IMR-90 (cell line): ENCODE results near the gene GCH1. TPM values are rescaled to one million over a fixed set of nuclear protein-coding genes. Genes with fewer than 3 reads are reported as not detected.
A peak's percentile ranks its signal among the peaks of the same experiment; 100 is the strongest.

ENCODE experiments used
- ATAC-seq: fragments of 200-7000 bp; cut with Tn5 transposase; 2 replicates; pipeline ENCODE4 v1.9.1; 2020; ENCODE audit warnings: low read depth, mild to moderate bottlenecking, moderate library complexity
- BruUV-seq: library from RNA; stranded (reverse); fragments of 400-500 nt; replicated peaks from 2 replicates; lab custom pipeline; 2021; lab: Mats Ljungman, UMichigan
- CTCF ChIA-PET: fragments of 300-600 bp; formaldehyde crosslinking; extraction: SDS; loops from one replicate; lab custom pipeline; 2021; ENCODE audit warnings: antibody characterized with exemption; lab: Yijun Ruan, JAX
- POLR2A ChIA-PET: fragments of 300-600 bp; sonication (Branson Sonifier 250); formaldehyde crosslinking; loops from one replicate; lab custom pipeline; 2022; ENCODE audit warnings: antibody characterized with exemption; ENCODE audit not compliant: unreplicated experiment; lab: Charles Lee
- DNase-seq: peaks from one replicate; pipeline ENCODE4 v3.0.0; 2013
- H2AFZ ChIP-seq: replicated peaks from 2 replicates; pipeline ENCODE3; 2013; ENCODE audit warnings: low read length, mild to moderate bottlenecking; ENCODE audit not compliant: poor library complexity
- H2AK5ac ChIP-seq: 2 replicates; pipeline ENCODE4 v1.6.1; 2013; ENCODE audit warnings: low read depth, low read length, inconsistent platforms
- H2AK9ac ChIP-seq: replicated peaks from 2 replicates; pipeline ENCODE3; 2013; ENCODE audit warnings: mild to moderate bottlenecking, low read depth, low read length, moderate library complexity; ENCODE audit not compliant: poor library complexity
- H2BK120ac ChIP-seq: 2 replicates; pipeline ENCODE4 v1.6.1; 2013; ENCODE audit warnings: low read depth, low read length, inconsistent platforms
- H2BK15ac ChIP-seq: 3 replicates; pipeline ENCODE4 v1.6.1; 2013; ENCODE audit warnings: low read depth, low read length, inconsistent platforms
- H2BK20ac ChIP-seq: 2 replicates; pipeline ENCODE4 v1.6.1; 2013; ENCODE audit warnings: low read depth, mild to moderate bottlenecking, inconsistent platforms, low read length, moderate library complexity
- H2BK5ac ChIP-seq: 2 replicates; pipeline ENCODE4 v1.6.1; 2013; ENCODE audit warnings: mild to moderate bottlenecking, low read depth, low read length, inconsistent platforms; ENCODE audit not compliant: poor library complexity, severe bottlenecking
- H3K14ac ChIP-seq: replicated peaks from 2 replicates; pipeline ENCODE4 v1.6.1; 2013; ENCODE audit warnings: low read depth, low read length, inconsistent platforms
- H3K18ac ChIP-seq: 2 replicates; pipeline ENCODE4 v1.6.1; 2013; ENCODE audit warnings: low read depth, low read length, control low read depth
- H3K23ac ChIP-seq: 2 replicates; pipeline ENCODE4 v1.6.1; 2013; ENCODE audit warnings: low read depth, low read length, inconsistent platforms
- H3K27ac ChIP-seq: 2 replicates; pipeline ENCODE4 v1.5.1; 2013; ENCODE audit warnings: mild to moderate bottlenecking, control low read depth, low read length; ENCODE audit not compliant: insufficient read depth
- H3K27me3 ChIP-seq: 2 replicates; pipeline ENCODE4 v1.6.1; 2013; ENCODE audit warnings: low read length; ENCODE audit not compliant: control insufficient read depth, insufficient read depth
- H3K36me3 ChIP-seq: 2 replicates; pipeline ENCODE4 v1.6.1; 2013; ENCODE audit warnings: low read length, mixed read lengths; ENCODE audit not compliant: control insufficient read depth, insufficient read depth
- H3K4ac ChIP-seq: 2 replicates; pipeline ENCODE4 v1.6.1; 2013; ENCODE audit warnings: low read depth, low read length, inconsistent platforms
- H3K4me1 ChIP-seq: 2 replicates; pipeline ENCODE4 v1.6.1; 2013; ENCODE audit warnings: low read length, mixed read lengths; ENCODE audit not compliant: control insufficient read depth, insufficient read depth
- H3K4me2 ChIP-seq: 2 replicates; pipeline ENCODE4 v1.6.1; 2013; ENCODE audit warnings: low read depth, mild to moderate bottlenecking, control low read depth, low read length, moderate library complexity
- H3K4me3 ChIP-seq: 2 replicates; pipeline ENCODE4 v1.5.1; 2013; ENCODE audit warnings: low read depth, mild to moderate bottlenecking, control low read depth, low read length, moderate library complexity; ENCODE audit not compliant: insufficient read depth
- H3K56ac ChIP-seq: 2 replicates; pipeline ENCODE4 v1.6.1; 2013; ENCODE audit warnings: low read length, inconsistent platforms; ENCODE audit not compliant: insufficient read depth; ENCODE audit errors: extremely low read depth
- H3K79me1 ChIP-seq, 2 experiments: 2 replicates each; pipeline ENCODE4 v1.6.1; 2013; ENCODE audit warnings: low read length in 2 of 2, inconsistent platforms in 1 of 2, low read depth in 1 of 2
- H3K9ac ChIP-seq: 2 replicates; pipeline ENCODE4 v1.6.1; 2013; ENCODE audit warnings: low read depth, low read length, control low read depth
- H3K9me1 ChIP-seq: 2 replicates; pipeline ENCODE4 v1.6.1; 2013; ENCODE audit warnings: low read length, inconsistent platforms; ENCODE audit not compliant: insufficient read depth
- H3K9me3 ChIP-seq: 2 replicates; pipeline ENCODE4 v1.6.1; 2013; ENCODE audit warnings: low read length; ENCODE audit not compliant: control insufficient read depth, insufficient read depth
- H4K20me1 ChIP-seq: 2 replicates; pipeline ENCODE4 v1.6.1; 2013; ENCODE audit warnings: low read length, inconsistent platforms; ENCODE audit not compliant: insufficient read depth
- H4K5ac ChIP-seq: 2 replicates; pipeline ENCODE4 v1.6.1; 2013; ENCODE audit warnings: mild to moderate bottlenecking, low read depth, low read length, control low read depth
- H4K8ac ChIP-seq, 2 experiments: 2 replicates each; pipeline ENCODE4 v1.6.1; 2013; ENCODE audit warnings: low read depth in 2 of 2, low read length in 2 of 2, control low read depth in 1 of 2, inconsistent platforms in 1 of 2
- H4K91ac ChIP-seq: 2 replicates; pipeline ENCODE4 v1.6.1; 2013; ENCODE audit warnings: low read depth, low read length, inconsistent platforms; ENCODE audit not compliant: insufficient read depth
- BHLHE40 ChIP-seq: fragments of 150-350 bp; IDR thresholded peaks from 2 replicates; pipeline ENCODE4 v1.6.1; 2016; ENCODE audit warnings: mild to moderate bottlenecking, low read depth, low read length
- CEBPB ChIP-seq: IDR thresholded peaks from 2 replicates; pipeline ENCODE4 v1.6.1; 2012; ENCODE audit warnings: low read depth, low read length, improper control_type of control experiment
- CHD1 ChIP-seq: IDR thresholded peaks from 2 replicates; pipeline ENCODE4 v1.6.1; 2012; ENCODE audit warnings: low read depth, low read length, improper control_type of control experiment
- CTCF ChIP-seq: conservative IDR thresholded peaks from 2 replicates; pipeline ENCODE4 v1.5.1; 2012; ENCODE audit warnings: mild to moderate bottlenecking, low read depth, low read length, improper control_type of control experiment
- ELK1 ChIP-seq: fragments of 150-350 bp; IDR thresholded peaks from 2 replicates; pipeline ENCODE4 v1.6.1; 2016; ENCODE audit warnings: low read depth, mild to moderate bottlenecking, low read length, moderate library complexity, borderline replicate concordance
- FOS ChIP-seq: fragments of 150-350 bp; IDR thresholded peaks from 2 replicates; pipeline ENCODE4 v1.6.1; 2016; ENCODE audit warnings: low read depth, low read length
- MAFK ChIP-seq: IDR thresholded peaks from 2 replicates; pipeline ENCODE4 v1.6.1; 2012; ENCODE audit warnings: low read depth, low read length, improper control_type of control experiment
- MAZ ChIP-seq: IDR thresholded peaks from 2 replicates; pipeline ENCODE4 v1.6.1; 2012; ENCODE audit warnings: low read depth, mild to moderate bottlenecking, low read length, improper control_type of control experiment, moderate library complexity, borderline replicate concordance
- MXI1 ChIP-seq: IDR thresholded peaks from 2 replicates; pipeline ENCODE4 v1.6.1; 2012; ENCODE audit warnings: low read depth, mild to moderate bottlenecking, low read length, moderate library complexity, borderline replicate concordance
- NFE2L2 ChIP-seq: fragments of 150-350 bp; IDR thresholded peaks from 2 replicates; pipeline ENCODE4 v1.6.1; 2016; ENCODE audit warnings: low read depth, mild to moderate bottlenecking, low read length
- POLR2A ChIP-seq: IDR thresholded peaks from 2 replicates; pipeline ENCODE4 v1.6.1; 2012; ENCODE audit warnings: mild to moderate bottlenecking, low read depth, low read length
- RAD21 ChIP-seq: IDR thresholded peaks from 2 replicates; pipeline ENCODE4 v1.6.1; 2012; ENCODE audit warnings: low read length, improper control_type of control experiment
- RCOR1 ChIP-seq: IDR thresholded peaks from 2 replicates; pipeline ENCODE4 v1.6.1; 2012; ENCODE audit warnings: mild to moderate bottlenecking, low read length, improper control_type of control experiment; ENCODE audit not compliant: insufficient replicate concordance
- RFX5 ChIP-seq: IDR thresholded peaks from 2 replicates; pipeline ENCODE4 v1.8.0; 2012; ENCODE audit warnings: low read depth, mild to moderate bottlenecking, low read length, moderate library complexity
- SMC3 ChIP-seq: fragments of 150-350 bp; IDR thresholded peaks from 2 replicates; pipeline ENCODE4 v1.6.1; 2016; ENCODE audit warnings: low read depth, mild to moderate bottlenecking, antibody characterized with exemption, low read length, moderate library complexity
- WGBS, 2 experiments: methylation state at CpG; one replicate each; pipeline versions ENCODE4 v1.1.5 to v1.1.7; 2013; ENCODE audit warnings: missing lambda C conversion rate in 2 of 2; ENCODE audit not compliant: insufficient read length in 1 of 2; ENCODE audit errors: extremely low coverage in 2 of 2; 5-methylcytosine and 5-hydroxymethylcytosine counted together
- dilution Hi-C: fragments of 300-500 bp; cut with HindIII; formaldehyde crosslinking; loops from one replicate; pipeline ENCODE4 v1.14.3; 2018; ENCODE audit warnings: low sequenced_read_pairs; ENCODE audit not compliant: unreplicated experiment
- in situ Hi-C: fragments of 300-500 bp; cut with MboI; formaldehyde crosslinking; loops from 3 replicates; pipeline ENCODE4 v1.14.3; 2019; ENCODE audit warnings: low sequenced_read_pairs, inconsistent platforms, mixed read lengths
- intact Hi-C: fragments of 100-400 bp; cut with micrococcal nuclease; formaldehyde crosslinking; loops from 2 replicates; pipeline ENCODE4 v1.10.0; 2022
- polyA plus RNA-seq, 3 experiments: library from polyadenylated mRNA; depleted of rRNA; stranded (reverse); fragments of >200 nt; gene quantifications; 2 replicates each; pipeline ENCODE4 v1.2.3, GENCODE V29; 2012; ENCODE audit warnings: low replicate concordance in 1 of 3
- total RNA-seq: library from RNA; depleted of rRNA; stranded (reverse); fragments of >200 nt; gene quantifications from 2 replicates; pipeline ENCODE4 v1.2.3, GENCODE V29; 2012

The GCH1 gene
- total and polyA plus RNA-seq, 2 of the 4 experiments (the other 2 are of a cell fraction), result 0.54 to 0.74 TPM

- no peak overlapping the region for H2AK9ac ChIP-seq
- peak; percentile 20 for DNase-seq
- H3K56ac ChIP-seq, result no peak overlapping the region
- POLR2A ChIA-PET, result no interaction called here
- H3K23ac ChIP-seq, result no peak overlapping the region
- no peak overlapping the region for H3K18ac ChIP-seq
- H2BK15ac ChIP-seq, result no peak overlapping the region
- TF ChIP-seq MAZ (no peak), RCOR1 (no peak), SMC3 (no peak), RFX5 (no peak), RAD21 (no peak), MAFK (no peak), CTCF (no peak), NFE2L2 (no peak), BHLHE40 (no peak), ELK1 (no peak), MXI1 (no peak), CEBPB (no peak), FOS (no peak), CHD1 (no peak), POLR2A (no peak)
- CTCF ChIA-PET, result no interaction called here
- H3K4me2 ChIP-seq, result no peak overlapping the region
- no peak for ATAC-seq
- no peaks in the 10 kb centered on the region for H3K36me3 ChIP-seq
- no peaks in the 10 kb centered on the region for H3K27me3 ChIP-seq
- no peaks in the 10 kb centered on the region for H3K9me3 ChIP-seq
- no peaks in the 10 kb centered on the region for H4K20me1 ChIP-seq
- dilution Hi-C loops, result no loop called here
- H2BK5ac ChIP-seq, result no peak overlapping the region
- no peak overlapping the region for H3K4me3 ChIP-seq
- BruUV-seq, result no TSS peak
- no peak overlapping the region for H2AFZ ChIP-seq
- H4K91ac ChIP-seq, result no peak overlapping the region
- no peak overlapping the region for H3K14ac ChIP-seq
- H2BK20ac ChIP-seq, result no peak overlapping the region
- H2BK120ac ChIP-seq, result no peak overlapping the region
- no peak overlapping the region for H2AK5ac ChIP-seq
- H4K5ac ChIP-seq, result no peak overlapping the region
- intact Hi-C loops, result no loop called here
- no peaks in the 10 kb centered on the region for H3K79me1 ChIP-seq
- H3K27ac ChIP-seq, result no peak overlapping the region
- H3K4me1 ChIP-seq, result no peaks in the 10 kb centered on the region
- H4K8ac ChIP-seq, result no peak overlapping the region
- H3K9ac ChIP-seq, result no peak overlapping the region
- H3K4ac ChIP-seq, result no peak overlapping the region
- in situ Hi-C loops, result no loop called here
- 87% methylated on average over 4 of the region's 8 CpGs; no CpG with 5 or more reads in 1 of the 2 experiments for WGBS, 2 experiments
- peaks cover 5% of the 10 kb centered on the region for H3K9me1 ChIP-seq
Observed at GRCh38 chr14:54889919-54890318, 12.7 kb downstream of the GCH1 start.
